Hepatocyte (in vitro differentiated cells): ENCODE results near the gene PSMC1.

Experiments
- EZH2 ChIP-seq: fragments of 200-600 bp; sonication (generic); IDR thresholded peaks from 2 replicates; pipeline ENCODE4 v1.6.1; 2016; ENCODE audit warnings: antibody characterized with exemption, mild to moderate bottlenecking, borderline replicate concordance
- TF ChIP-seq, protein P1 (sequence below): fragments of 200-600 bp; sonication (generic); IDR thresholded peaks from 2 replicates; pipeline ENCODE4 v1.5.1; 2016; ENCODE audit warnings: antibody characterized with exemption, mild to moderate bottlenecking; ENCODE audit not compliant: poor library complexity

DNA sequence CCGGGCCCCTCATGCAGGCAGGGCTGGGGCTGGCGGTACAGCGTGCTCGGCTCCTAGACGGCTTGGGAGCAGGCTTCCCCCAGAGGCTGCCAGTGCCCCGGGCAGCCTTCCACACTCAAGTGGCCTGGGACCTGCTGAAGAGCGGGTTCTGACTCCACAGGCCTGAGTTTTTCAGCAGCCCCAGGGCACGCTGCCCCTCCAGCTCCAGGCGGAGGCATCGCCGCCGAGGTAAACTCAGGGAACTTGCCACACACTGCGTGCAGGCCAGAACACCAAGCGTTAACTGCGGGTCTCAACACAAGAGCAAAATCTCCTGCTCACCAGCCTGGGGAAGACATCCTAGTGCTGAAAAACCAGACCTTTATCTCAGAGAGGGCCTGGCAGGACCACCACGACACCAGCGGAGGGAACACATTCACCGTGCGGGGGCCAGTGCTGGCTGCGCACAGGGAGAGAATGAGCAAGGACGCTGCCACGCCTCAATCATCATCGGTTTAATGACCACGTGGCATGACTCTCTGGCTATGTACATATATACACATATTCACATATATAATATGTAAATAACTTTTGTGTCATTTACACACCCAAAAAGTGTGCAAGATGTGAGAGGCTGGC, 21.3 kb downstream of the PSMC1 start:
- TF ChIP-seq EZH2: no peak
- TF ChIP-seq, protein P1, sequence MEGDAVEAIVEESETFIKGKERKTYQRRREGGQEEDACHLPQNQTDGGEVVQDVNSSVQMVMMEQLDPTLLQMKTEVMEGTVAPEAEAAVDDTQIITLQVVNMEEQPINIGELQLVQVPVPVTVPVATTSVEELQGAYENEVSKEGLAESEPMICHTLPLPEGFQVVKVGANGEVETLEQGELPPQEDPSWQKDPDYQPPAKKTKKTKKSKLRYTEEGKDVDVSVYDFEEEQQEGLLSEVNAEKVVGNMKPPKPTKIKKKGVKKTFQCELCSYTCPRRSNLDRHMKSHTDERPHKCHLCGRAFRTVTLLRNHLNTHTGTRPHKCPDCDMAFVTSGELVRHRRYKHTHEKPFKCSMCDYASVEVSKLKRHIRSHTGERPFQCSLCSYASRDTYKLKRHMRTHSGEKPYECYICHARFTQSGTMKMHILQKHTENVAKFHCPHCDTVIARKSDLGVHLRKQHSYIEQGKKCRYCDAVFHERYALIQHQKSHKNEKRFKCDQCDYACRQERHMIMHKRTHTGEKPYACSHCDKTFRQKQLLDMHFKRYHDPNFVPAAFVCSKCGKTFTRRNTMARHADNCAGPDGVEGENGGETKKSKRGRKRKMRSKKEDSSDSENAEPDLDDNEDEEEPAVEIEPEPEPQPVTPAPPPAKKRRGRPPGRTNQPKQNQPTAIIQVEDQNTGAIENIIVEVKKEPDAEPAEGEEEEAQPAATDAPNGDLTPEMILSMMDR: no peak
